HepG2 (cell line): Measurements from ENCODE around the gene SEMA3F. TPM values are rescaled to one million over a fixed set of nuclear protein-coding genes. Genes with fewer than 3 reads are reported as not detected.

Experiments used
- ERF ChIP-seq: IDR thresholded peaks from 2 replicates; pipeline ENCODE4 v1.6.1; 2018; ENCODE audit warnings: missing biosample characterization, missing genetic modification reagents
- ISL2 ChIP-seq: sonication (generic); formaldehyde crosslinking; IDR thresholded peaks from 2 replicates; pipeline ENCODE4 v1.5.0; 2020; ENCODE audit warnings: missing genetic modification reagents
- JUND ChIP-seq: sonication (generic); formaldehyde crosslinking; IDR thresholded peaks from 2 replicates; pipeline ENCODE4 v1.8.0; 2022; ENCODE audit warnings: mild to moderate bottlenecking, missing genetic modification reagents
- MEIS2 ChIP-seq: sonication (generic); formaldehyde crosslinking; IDR thresholded peaks from 2 replicates; pipeline ENCODE4 v1.9.0; 2021; ENCODE audit warnings: mild to moderate bottlenecking, missing genetic modification reagents
- NFYC ChIP-seq: IDR thresholded peaks from 2 replicates; pipeline ENCODE4 v1.6.1; 2016; ENCODE audit warnings: missing genetic modification reagents, missing compliant biosample characterization
- POGZ ChIP-seq: sonication (generic); formaldehyde crosslinking; IDR thresholded peaks from 2 replicates; pipeline ENCODE4 v1.4.0; 2020; ENCODE audit warnings: mild to moderate bottlenecking, missing genetic modification reagents
- RARA ChIP-seq: IDR thresholded peaks from 2 replicates; pipeline ENCODE4 v1.6.1; 2016; ENCODE audit warnings: missing genetic modification reagents, missing compliant biosample characterization
- REXO4 ChIP-seq: sonication (generic); formaldehyde crosslinking; IDR thresholded peaks from 2 replicates; pipeline ENCODE4 v1.8.0; 2022; ENCODE audit warnings: missing genetic modification reagents, mild to moderate bottlenecking, borderline replicate concordance
- RFXANK ChIP-seq: IDR thresholded peaks from 2 replicates; pipeline ENCODE4 v1.6.1; 2016
- RFXAP ChIP-seq: sonication (generic); formaldehyde crosslinking; IDR thresholded peaks from 2 replicates; pipeline ENCODE4 v1.4.0; 2020; ENCODE audit warnings: missing genetic modification reagents, borderline replicate concordance
- SRSF9 ChIP-seq: fragments of 200-400 bp; formaldehyde crosslinking; IDR thresholded peaks from 2 replicates; pipeline ENCODE4 v1.6.1; 2018; ENCODE audit warnings: borderline replicate concordance, mild to moderate bottlenecking, low read depth, low read length; ENCODE audit not compliant: insufficient read depth, poor library complexity, severe bottlenecking
- SSRP1 ChIP-seq: IDR thresholded peaks from 2 replicates; pipeline ENCODE4 v1.6.1; 2016; ENCODE audit warnings: control low read depth
- TMF1 ChIP-seq: sonication (generic); formaldehyde crosslinking; IDR thresholded peaks from 2 replicates; pipeline ENCODE4 v1.8.1; 2022; ENCODE audit warnings: low read depth, missing genetic modification reagents
- YEATS4 ChIP-seq: sonication (generic); formaldehyde crosslinking; IDR thresholded peaks from 2 replicates; pipeline ENCODE4 v1.4.0; 2020; ENCODE audit warnings: missing genetic modification reagents, borderline replicate concordance
- ZBTB44 ChIP-seq: sonication (generic); formaldehyde crosslinking; IDR thresholded peaks from 2 replicates; pipeline ENCODE4 v1.4.0; 2020; ENCODE audit warnings: missing genetic modification reagents
- ZEB1 ChIP-seq: IDR thresholded peaks from 2 replicates; pipeline ENCODE4 v1.6.1; 2012; ENCODE audit warnings: mild to moderate bottlenecking, low read depth, inconsistent platforms; ENCODE audit not compliant: insufficient replicate concordance
- ZNF205 ChIP-seq: IDR thresholded peaks from 2 replicates; pipeline ENCODE4 v1.6.1; 2018; ENCODE audit warnings: missing biosample characterization, missing genetic modification reagents
- ZNF230 ChIP-seq: sonication (generic); formaldehyde crosslinking; IDR thresholded peaks from 2 replicates; pipeline ENCODE4 v1.4.0; 2020; ENCODE audit warnings: mild to moderate bottlenecking, missing genetic modification reagents
- ZNF326 ChIP-seq: sonication (generic); formaldehyde crosslinking; IDR thresholded peaks from 2 replicates; pipeline ENCODE4 v1.4.0; 2020; ENCODE audit warnings: missing genetic modification reagents, borderline replicate concordance
- ZNF546 ChIP-seq: sonication (generic); formaldehyde crosslinking; conservative IDR thresholded peaks from 2 replicates; pipeline ENCODE4 v1.8.1; 2023; ENCODE audit warnings: mild to moderate bottlenecking, missing genetic modification reagents
- ZNF563 ChIP-seq: sonication (generic); formaldehyde crosslinking; IDR thresholded peaks from 2 replicates; pipeline ENCODE4 v1.8.0; 2022; ENCODE audit warnings: mild to moderate bottlenecking, moderate library complexity, missing genetic modification reagents
- ZNF570 ChIP-seq: sonication (generic); formaldehyde crosslinking; IDR thresholded peaks from 2 replicates; pipeline ENCODE4 v1.4.0; 2020; ENCODE audit warnings: mild to moderate bottlenecking, missing genetic modification reagents, borderline replicate concordance
- ZNF576 ChIP-seq: sonication (generic); formaldehyde crosslinking; IDR thresholded peaks from 2 replicates; pipeline ENCODE4 v1.4.0; 2020; ENCODE audit warnings: mild to moderate bottlenecking, missing genetic modification reagents
- ZNF639 ChIP-seq: conservative IDR thresholded peaks from 2 replicates; pipeline ENCODE4 v1.6.1; 2018; ENCODE audit warnings: missing genetic modification reagents
- ZNF674 ChIP-seq: sonication (generic); formaldehyde crosslinking; IDR thresholded peaks from 2 replicates; pipeline ENCODE4 v1.5.0; 2020; ENCODE audit warnings: low read depth, mild to moderate bottlenecking, missing genetic modification reagents
- polyA plus RNA-seq, 8 experiments: library from polyadenylated mRNA; depleted of rRNA in 3 of 8; stranded (reverse) in 7 of 8; unstranded in 1 of 8; fragments of >200 nt; fragmentation: Illumina TruSeq in 4 of 8; extraction: Trizol in 4 of 8; gene quantifications; 2 replicates each; pipeline versions ENCODE4 v1.2.1 to v1.2.3, GENCODE V29; 2011 to 2016; ENCODE audit warnings: low read depth in 4 of 8, missing spikeins in 1 of 8, mixed read lengths in 1 of 8; ENCODE audit not compliant: insufficient read depth in 1 of 8
- total RNA-seq, 5 experiments: library from RNA; depleted of rRNA; stranded (reverse); fragments of >200 nt; fragmentation: Illumina TruSeq; extraction: Trizol; gene quantifications; 2 replicates each; pipeline ENCODE4 v1.2.3, GENCODE V29; 2016; ENCODE audit warnings: low read depth in 1 of 5

Gene SEMA3F
- total and polyA plus RNA-seq, 2 of the 13 experiments (the other 11 are each of a cell fraction or from before 2014, with no cell fraction given): 7.6 to 17.2 TPM

- no peak for TF ChIP-seq POGZ (CRISPR knock-in tag)
- TF ChIP-seq ZEB1: no peak
- TF ChIP-seq RARA: no peak
- no peak for TF ChIP-seq ZNF205 (CRISPR knock-in tag)
- TF ChIP-seq TMF1: 0 out of 2 replicates have a peak, but pooled peaks have one; percentile 58
- TF ChIP-seq ZNF674 (CRISPR knock-in tag): no peak
- no peak for TF ChIP-seq ZNF546
- TF ChIP-seq YEATS4: no peak; the same call in 1 of the 2 replicates
- TF ChIP-seq ZBTB44 (CRISPR knock-in tag): no peak
- peak; percentile 33; the same call in 1 of the 2 replicates for TF ChIP-seq ERF
- TF ChIP-seq RFXAP (CRISPR knock-in tag): peak; percentile 93
- TF ChIP-seq NFYC (CRISPR knock-in tag): peak; percentile 84
- TF ChIP-seq SSRP1 (CRISPR knock-in tag): no peak
- TF ChIP-seq ISL2 (CRISPR knock-in tag): no peak
- TF ChIP-seq ZNF576 (CRISPR knock-in tag): no peak
- 0 out of 2 replicates have a peak, but pooled peaks have one; percentile 13 for TF ChIP-seq MEIS2
- no peak for TF ChIP-seq ZNF326 (CRISPR knock-in tag)
- TF ChIP-seq REXO4 (CRISPR knock-in tag): no peak
- TF ChIP-seq ZNF570 (CRISPR knock-in tag): no peak
- no peak for TF ChIP-seq JUND (CRISPR knock-in tag)
- TF ChIP-seq ZNF563 (CRISPR knock-in tag): peak; percentile 79
- TF ChIP-seq ZNF230 (CRISPR knock-in tag): no peak
- TF ChIP-seq ZNF639 (CRISPR knock-in tag): no peak
- TF ChIP-seq RFXANK (CRISPR knock-in tag): no peak
- TF ChIP-seq SRSF9: no peak
Measured at GRCh38 chr3:50235716-50236483, 80.8 kb downstream of the SEMA3F start, which contains the start of gene GNAI2 (continued).
